IMR-90 (cell line): Measurements from ENCODE around the gene CDH23.

Source experiments
- POLR2A ChIP-seq: IDR thresholded peaks from 2 replicates; pipeline ENCODE4 v1.6.1; 2012; ENCODE audit warnings: mild to moderate bottlenecking, low read depth, low read length
- TF ChIP-seq, protein P1 (sequence below): conservative IDR thresholded peaks from 2 replicates; pipeline ENCODE4 v1.5.1; 2012; ENCODE audit warnings: mild to moderate bottlenecking, low read depth, low read length, improper control_type of control experiment
- TF ChIP-seq, protein P2 (sequence below): fragments of 150-350 bp; IDR thresholded peaks from 2 replicates; pipeline ENCODE4 v1.6.1; 2017; ENCODE audit warnings: mild to moderate bottlenecking, antibody characterized with exemption, low read length, low read depth

DNA sequence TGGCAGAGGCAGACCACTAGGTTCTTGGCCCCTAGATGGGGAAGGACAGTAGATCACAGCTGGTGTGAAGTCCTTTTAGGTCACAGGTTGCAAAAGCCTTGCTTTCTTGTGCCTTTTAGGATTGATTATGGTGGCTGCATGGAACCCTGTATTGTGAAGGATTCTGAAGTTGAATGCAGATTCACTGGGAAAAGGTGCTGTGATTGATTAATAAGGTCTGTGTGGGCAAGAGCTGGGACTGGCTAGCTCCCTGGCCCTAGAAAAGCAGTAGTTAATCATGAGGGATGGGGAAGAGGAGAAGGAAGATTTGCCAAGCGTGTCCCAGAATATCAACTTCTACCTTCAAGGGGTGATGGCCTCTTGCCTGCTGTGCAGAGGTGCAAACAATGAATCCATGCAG, 105.5 kb downstream of the CDH23 start:
- no peak for TF ChIP-seq POLR2A
- TF ChIP-seq, protein P1, sequence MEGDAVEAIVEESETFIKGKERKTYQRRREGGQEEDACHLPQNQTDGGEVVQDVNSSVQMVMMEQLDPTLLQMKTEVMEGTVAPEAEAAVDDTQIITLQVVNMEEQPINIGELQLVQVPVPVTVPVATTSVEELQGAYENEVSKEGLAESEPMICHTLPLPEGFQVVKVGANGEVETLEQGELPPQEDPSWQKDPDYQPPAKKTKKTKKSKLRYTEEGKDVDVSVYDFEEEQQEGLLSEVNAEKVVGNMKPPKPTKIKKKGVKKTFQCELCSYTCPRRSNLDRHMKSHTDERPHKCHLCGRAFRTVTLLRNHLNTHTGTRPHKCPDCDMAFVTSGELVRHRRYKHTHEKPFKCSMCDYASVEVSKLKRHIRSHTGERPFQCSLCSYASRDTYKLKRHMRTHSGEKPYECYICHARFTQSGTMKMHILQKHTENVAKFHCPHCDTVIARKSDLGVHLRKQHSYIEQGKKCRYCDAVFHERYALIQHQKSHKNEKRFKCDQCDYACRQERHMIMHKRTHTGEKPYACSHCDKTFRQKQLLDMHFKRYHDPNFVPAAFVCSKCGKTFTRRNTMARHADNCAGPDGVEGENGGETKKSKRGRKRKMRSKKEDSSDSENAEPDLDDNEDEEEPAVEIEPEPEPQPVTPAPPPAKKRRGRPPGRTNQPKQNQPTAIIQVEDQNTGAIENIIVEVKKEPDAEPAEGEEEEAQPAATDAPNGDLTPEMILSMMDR, result no peak
- TF ChIP-seq, protein P2, sequence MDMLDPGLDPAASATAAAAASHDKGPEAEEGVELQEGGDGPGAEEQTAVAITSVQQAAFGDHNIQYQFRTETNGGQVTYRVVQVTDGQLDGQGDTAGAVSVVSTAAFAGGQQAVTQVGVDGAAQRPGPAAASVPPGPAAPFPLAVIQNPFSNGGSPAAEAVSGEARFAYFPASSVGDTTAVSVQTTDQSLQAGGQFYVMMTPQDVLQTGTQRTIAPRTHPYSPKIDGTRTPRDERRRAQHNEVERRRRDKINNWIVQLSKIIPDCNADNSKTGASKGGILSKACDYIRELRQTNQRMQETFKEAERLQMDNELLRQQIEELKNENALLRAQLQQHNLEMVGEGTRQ, result no peak
